Heart right ventricle (tissue), 16 donors: Measurements from ENCODE around the gene RNF11. TPM values are rescaled to one million over a fixed set of nuclear protein-coding genes. Genes with fewer than 3 reads are reported as not detected.

ENCODE experiments used
- ATAC-seq, 8 donors: fragments of 200-7000 bp; cut with Tn5 transposase; one replicate each; pipeline ENCODE4 v1.9.1; 2020; ENCODE audit warnings: mild to moderate bottlenecking in 8 of 8, moderate library complexity in 8 of 8, moderate number of reproducible peaks in 1 of 8
- DNase-seq, 2 donors: peaks; one replicate each; pipeline ENCODE4 v3.0.0-alpha.2; 2020
- H3K27ac ChIP-seq, 10 donors: fragments of 200-600 bp; sonication (generic) in 2 of 10; one replicate each; pipeline versions ENCODE4 v1.5.0 to v1.8.0; 2020 to 2022; ENCODE audit warnings: mild to moderate bottlenecking in 3 of 10
- H3K27me3 ChIP-seq, 7 donors: fragments of 200-600 bp; one replicate each; pipeline ENCODE4 v1.8.0; 2021 to 2022; ENCODE audit warnings: mild to moderate bottlenecking in 2 of 7
- H3K36me3 ChIP-seq, 9 donors: fragments of 200-600 bp; sonication (generic) in 1 of 9; one replicate each; pipeline versions ENCODE4 v1.5.0 to v1.8.0; 2020 to 2022; ENCODE audit warnings: mild to moderate bottlenecking in 2 of 9
- H3K4me1 ChIP-seq, 9 donors: fragments of 200-600 bp; sonication (generic) in 1 of 9; one replicate each; pipeline versions ENCODE4 v1.5.0 to v1.8.0; 2020 to 2022; ENCODE audit warnings: mild to moderate bottlenecking in 4 of 9
- H3K4me3 ChIP-seq, 10 donors: fragments of 200-600 bp; sonication (generic) in 2 of 10; one replicate each; pipeline versions ENCODE4 v1.5.0 to v1.8.0; 2020 to 2022; ENCODE audit warnings: mild to moderate bottlenecking in 7 of 10, moderate library complexity in 2 of 10
- H3K9me3 ChIP-seq, 11 donors: fragments of 200-600 bp in 10 of 11; sonication (generic) in 2 of 11; one replicate each; pipeline versions ENCODE4 v1.5.0 to v1.8.0; 2013 to 2022; ENCODE audit warnings: mild to moderate bottlenecking in 2 of 11, control low read depth in 1 of 11, moderate library complexity in 1 of 11
- WGBS, 2 donors: extraction: QIAGEN DNeasy Blood & Tissue Kit; methylation state at CpG; one replicate each; pipeline ENCODE4 v1.1.7; 2013; ENCODE audit warnings: inconsistent platforms in 1 of 2; 5-methylcytosine and 5-hydroxymethylcytosine counted together
- intact Hi-C, 10 donors: fragments of 100-400 bp; cut with DNase I; formaldehyde crosslinking; loops; one replicate each; pipeline versions ENCODE4 v1.11.1 to v1.14.2; 2022
- polyA plus RNA-seq, 2 donors: library from polyadenylated mRNA; stranded (reverse); fragments of 200-250 nt; gene quantifications; one replicate each; pipeline ENCODE4 v1.2.3, GENCODE V29; 2013
- total RNA-seq, 10 donors: library from RNA; stranded (reverse); fragmentation: NEBNext Ultra II Directional in 3 of 10; extraction: Animal tissue kit (Norgen Biotek cat#: 25700) in 3 of 10; gene quantifications; one replicate each; pipeline versions ENCODE4 v1.2.1 to v1.2.4, GENCODE V29; 2021 to 2023
- TF ChIP-seq, protein P1 (sequence below), 9 donors: fragments of 200-600 bp; sonication (generic) in 2 of 9; IDR thresholded peaks; one replicate each; pipeline versions ENCODE4 v1.5.0 to v1.8.0; 2021 to 2022; ENCODE audit warnings: antibody characterized with exemption in 9 of 9, mild to moderate bottlenecking in 5 of 9, moderate library complexity in 1 of 9
- donor health status: Arrhythmogenic right ventricular cardiomyopathy.
- donor health status: ischemic (EF 13 %, LVEDD 7.1; RV severe dilation, severe dysfunction).
- donor health status: healthy with polysubstance abuse.
- donor health status: DM: no; HTN: yes; CAD: no.
- donor health status: DM: no; HTN: no; CAD: no.
- donor health status: ischemic (EF 25% LVEDD 6.9; RV normal size, moderate dysfunction).
- donor health status: ischemic (EF 25% LVEDD 5.7; RV mildly dilated, moderate dysfunction).
- donor health status: healthy.
- donor health status: DM: yes; HTN: yes; CAD: no.
- donor health status: Ischemic cardiomyopathy.
- donor health status: ischemic (EF 35%, LVEDD 5.7; RV mildly dilated, moderate dysfunction).
- donor health status: nonischemic (EF 11% LVEDD 7.7; RV severe dilation, severe dysfunction).
- donor health status: DM: yes; HTN: yes; CAD: no.
- donor health status: PGD.
- donor health status: ischemic (EF 29% LVEDD 5.4; RV normal size, mild dysfunction).
- donor health status: nonischemic (EF 23%, LVEDD 6.1; RV moderate dilation, normal function).

Gene RNF11
- total and polyA plus RNA-seq, 12 donors, result 33.5 to 157 (median 114) TPM

DNA sequence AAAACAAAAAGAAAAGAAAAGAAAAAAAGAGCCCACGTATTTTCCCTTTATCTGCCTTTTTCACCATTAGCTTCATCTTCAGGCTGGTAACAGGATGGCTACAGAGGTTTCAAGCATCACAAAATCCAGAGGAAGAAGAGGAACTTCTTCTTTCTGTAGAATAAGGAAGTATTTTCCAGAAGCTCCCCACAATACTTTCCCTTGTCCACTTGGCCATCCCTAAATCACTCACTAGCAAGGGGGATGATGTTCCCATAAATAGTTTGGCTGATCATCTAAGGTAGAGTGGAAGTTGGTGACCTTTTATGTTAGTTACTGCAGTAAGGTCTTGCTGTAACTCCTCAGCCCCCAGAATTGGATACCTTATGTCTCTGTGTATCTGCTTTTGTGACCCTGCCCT lies 45.1 kb upstream of the RNF11 start:
- H3K27me3 ChIP-seq, result no peaks in the 10 kb centered on the region
- ATAC-seq (no peak), DNase-seq (no peak)
- no peak overlapping the region for H3K27ac ChIP-seq
- no peak overlapping the region for H3K4me3 ChIP-seq
- H3K36me3 ChIP-seq, result no peaks in the 10 kb centered on the region
- TF ChIP-seq, protein P1, sequence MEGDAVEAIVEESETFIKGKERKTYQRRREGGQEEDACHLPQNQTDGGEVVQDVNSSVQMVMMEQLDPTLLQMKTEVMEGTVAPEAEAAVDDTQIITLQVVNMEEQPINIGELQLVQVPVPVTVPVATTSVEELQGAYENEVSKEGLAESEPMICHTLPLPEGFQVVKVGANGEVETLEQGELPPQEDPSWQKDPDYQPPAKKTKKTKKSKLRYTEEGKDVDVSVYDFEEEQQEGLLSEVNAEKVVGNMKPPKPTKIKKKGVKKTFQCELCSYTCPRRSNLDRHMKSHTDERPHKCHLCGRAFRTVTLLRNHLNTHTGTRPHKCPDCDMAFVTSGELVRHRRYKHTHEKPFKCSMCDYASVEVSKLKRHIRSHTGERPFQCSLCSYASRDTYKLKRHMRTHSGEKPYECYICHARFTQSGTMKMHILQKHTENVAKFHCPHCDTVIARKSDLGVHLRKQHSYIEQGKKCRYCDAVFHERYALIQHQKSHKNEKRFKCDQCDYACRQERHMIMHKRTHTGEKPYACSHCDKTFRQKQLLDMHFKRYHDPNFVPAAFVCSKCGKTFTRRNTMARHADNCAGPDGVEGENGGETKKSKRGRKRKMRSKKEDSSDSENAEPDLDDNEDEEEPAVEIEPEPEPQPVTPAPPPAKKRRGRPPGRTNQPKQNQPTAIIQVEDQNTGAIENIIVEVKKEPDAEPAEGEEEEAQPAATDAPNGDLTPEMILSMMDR (IDR thresholded peaks at IDR 0.05), result no peak
- H3K4me1 ChIP-seq, result peaks cover 0 to 6% (median 0%) of the 10 kb centered on the region in 9 donors
- WGBS, 2 donors, result 45 to 58% methylated on average over 1 of the region's 1 CpG
- intact Hi-C loops, result loop anchor here in 8 of 10 donors (2.0 to 10.0 kb wide), 8 partner anchors 106 to 826 kb away; no protein-coding TSS in a partner anchor
- no peaks in the 10 kb centered on the region for H3K9me3 ChIP-seq

GRCh38 chr1:51192213-51192843 lies 43.7 kb upstream of the RNF11 start:
- Histone ChIP-seq H3K36me3 (no peaks in the 10 kb centered on the region), H3K27ac (no peak overlapping the region), H3K4me1 (peaks cover 0 to 6% (median 0%) of the 10 kb centered on the region in 9 donors), H3K9me3 (no peaks in the 10 kb centered on the region), H3K4me3 (no peak overlapping the region), H3K27me3 (no peaks in the 10 kb centered on the region)
- DNase-seq (peak; percentile 20 to 67), ATAC-seq (peak in 3 of 8 donors; percentile 43 to 65 (median 56))
- TF ChIP-seq, protein P1 (IDR thresholded peaks at IDR 0.05), result peak; percentile 66 to 93 (median 84)
- WGBS, 2 donors, result 22 to 30% methylated on average over 3 of the region's 3 CpGs
- intact Hi-C loops, result loop anchor here in 8 of 10 donors (5.0 to 10.0 kb wide), 7 partner anchors 105 to 828 kb away; no protein-coding TSS in a partner anchor

GRCh38 chr1:51193564-51193963 lies 42.5 kb upstream of the RNF11 start:
- Histone ChIP-seq H3K4me1 (peaks cover 0 to 6% (median 0%) of the 10 kb centered on the region in 9 donors), H3K27ac (no peak overlapping the region), H3K9me3 (no peaks in the 10 kb centered on the region), H3K36me3 (no peaks in the 10 kb centered on the region), H3K27me3 (no peaks in the 10 kb centered on the region), H3K4me3 (no peak overlapping the region)
- TF ChIP-seq, protein P1 (IDR thresholded peaks at IDR 0.05), result no peak
- ATAC-seq (no peak), DNase-seq (no peak)
- intact Hi-C loops, result loop anchor here in 8 of 10 donors (5.0 to 10.0 kb wide), 7 partner anchors 104 to 829 kb away; no protein-coding TSS in a partner anchor

- TF ChIP-seq, protein P1 (IDR thresholded peaks at IDR 0.05), result no peak
- ATAC-seq (no peak), DNase-seq (no peak)
- no peaks in the 10 kb centered on the region for H3K4me1 ChIP-seq
- no peaks in the 10 kb centered on the region for H3K36me3 ChIP-seq
- no peaks in the 10 kb centered on the region for H3K27me3 ChIP-seq
- intact Hi-C loops, result no loop called here
- no peak overlapping the region for H3K4me3 ChIP-seq
- no peak overlapping the region for H3K27ac ChIP-seq
- no peaks in the 10 kb centered on the region for H3K9me3 ChIP-seq
- 80 to 85% methylated on average over 3 of the region's 3 CpGs for WGBS, 2 donors
Observed at GRCh38 chr1:51203121-51203873, 32.8 kb upstream of the RNF11 start.
